ENCODE data around the gene SOX18. TPM values are rescaled to one million over a fixed set of nuclear protein-coding genes. Genes with fewer than 3 reads are reported as not detected.
A peak's percentile ranks its signal among the peaks of the same experiment; 100 is the strongest.

The SOX18 gene
- total and polyA plus RNA-seq, 2 of the 13 experiments (the other 11 are each of a cell fraction or from before 2014, with no cell fraction given): 1.6 to 1.9 TPM

DNA sequence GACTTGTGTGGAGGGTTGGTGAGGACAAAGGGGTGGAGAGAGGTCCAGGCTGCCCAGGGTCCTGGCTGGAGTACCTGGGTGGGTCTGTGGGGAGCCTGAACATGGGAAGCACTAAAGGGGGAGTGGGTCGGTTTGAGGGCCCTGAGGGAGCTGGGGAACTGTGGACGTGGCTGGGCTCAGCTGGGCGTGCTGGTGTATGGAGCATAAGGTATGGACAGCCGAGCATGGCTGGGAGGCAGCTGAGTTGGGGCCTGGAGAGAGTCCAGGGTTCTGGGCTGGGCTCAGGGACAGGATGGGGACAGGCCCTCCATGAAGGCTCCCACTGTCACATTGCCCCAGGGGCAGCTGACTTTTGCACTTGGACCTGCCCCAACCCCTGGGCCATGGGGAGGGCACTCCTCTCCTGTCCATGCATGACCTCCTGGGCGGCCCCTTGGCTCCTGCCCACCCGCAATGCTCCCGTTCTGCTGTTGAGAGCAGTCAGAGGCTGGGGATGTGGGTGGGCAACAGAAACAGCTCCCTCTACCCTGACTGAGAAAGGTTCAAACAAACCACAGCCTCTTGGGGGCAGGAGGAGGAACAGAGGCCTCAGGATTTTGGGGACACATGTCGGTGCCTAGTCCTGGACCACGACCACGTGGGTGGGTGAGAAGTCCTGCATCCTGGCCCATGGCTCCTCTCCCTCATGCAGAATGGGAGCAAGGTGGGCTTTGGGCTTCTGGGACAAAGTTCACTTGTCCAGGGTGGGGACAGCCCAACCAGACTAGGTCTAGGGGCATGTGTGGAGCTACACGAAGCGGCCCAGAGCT is 9.0 kb downstream of the SOX18 start (continued):
- TF ChIP-seq, protein P1, sequence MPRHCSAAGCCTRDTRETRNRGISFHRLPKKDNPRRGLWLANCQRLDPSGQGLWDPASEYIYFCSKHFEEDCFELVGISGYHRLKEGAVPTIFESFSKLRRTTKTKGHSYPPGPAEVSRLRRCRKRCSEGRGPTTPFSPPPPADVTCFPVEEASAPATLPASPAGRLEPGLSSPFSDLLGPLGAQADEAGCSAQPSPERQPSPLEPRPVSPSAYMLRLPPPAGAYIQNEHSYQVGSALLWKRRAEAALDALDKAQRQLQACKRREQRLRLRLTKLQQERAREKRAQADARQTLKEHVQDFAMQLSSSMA (CRISPR knock-in tag; IDR thresholded peaks at IDR 0.05): 0 out of 2 replicates have a peak, but pooled peaks have one; percentile 54
- TF ChIP-seq, protein P2, sequence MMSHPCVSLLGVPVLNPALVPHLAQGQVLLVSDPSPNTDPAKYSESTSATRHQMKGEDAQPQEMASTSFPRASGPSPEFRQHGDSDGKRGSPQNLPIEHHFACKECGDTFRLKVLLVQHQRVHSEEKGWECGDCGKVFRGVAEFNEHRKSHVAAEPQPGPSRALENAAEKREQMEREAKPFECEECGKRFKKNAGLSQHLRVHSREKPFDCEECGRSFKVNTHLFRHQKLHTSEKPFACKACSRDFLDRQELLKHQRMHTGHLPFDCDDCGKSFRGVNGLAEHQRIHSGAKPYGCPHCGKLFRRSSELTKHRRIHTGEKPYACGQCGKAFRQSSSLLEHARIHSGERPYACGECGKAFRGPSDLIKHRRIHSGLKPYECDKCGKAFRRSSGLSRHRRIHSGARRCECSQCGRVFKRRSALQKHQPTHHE (CRISPR knock-in tag; IDR thresholded peaks at IDR 0.05; ENCODE audit: borderline replicate concordance): no peak
- TF ChIP-seq DMAP1 (CRISPR knock-in tag; IDR thresholded peaks at IDR 0.05): no peak
- no peak for TF ChIP-seq DNMT1 (CRISPR knock-in tag; IDR thresholded peaks at IDR 0.05)
- no peak for TF ChIP-seq RAD51 (IDR thresholded peaks at IDR 0.05; ENCODE audit: borderline replicate concordance)
- TF ChIP-seq ZNF510 (CRISPR knock-in tag; IDR thresholded peaks at IDR 0.05; ENCODE audit: low read depth): 0 out of 2 replicates have a peak, but pooled peaks have one; percentile 6
- TF ChIP-seq ZSCAN20 (CRISPR knock-in tag; IDR thresholded peaks at IDR 0.05; ENCODE audit: borderline replicate concordance): no peak
- TF ChIP-seq, protein P3, sequence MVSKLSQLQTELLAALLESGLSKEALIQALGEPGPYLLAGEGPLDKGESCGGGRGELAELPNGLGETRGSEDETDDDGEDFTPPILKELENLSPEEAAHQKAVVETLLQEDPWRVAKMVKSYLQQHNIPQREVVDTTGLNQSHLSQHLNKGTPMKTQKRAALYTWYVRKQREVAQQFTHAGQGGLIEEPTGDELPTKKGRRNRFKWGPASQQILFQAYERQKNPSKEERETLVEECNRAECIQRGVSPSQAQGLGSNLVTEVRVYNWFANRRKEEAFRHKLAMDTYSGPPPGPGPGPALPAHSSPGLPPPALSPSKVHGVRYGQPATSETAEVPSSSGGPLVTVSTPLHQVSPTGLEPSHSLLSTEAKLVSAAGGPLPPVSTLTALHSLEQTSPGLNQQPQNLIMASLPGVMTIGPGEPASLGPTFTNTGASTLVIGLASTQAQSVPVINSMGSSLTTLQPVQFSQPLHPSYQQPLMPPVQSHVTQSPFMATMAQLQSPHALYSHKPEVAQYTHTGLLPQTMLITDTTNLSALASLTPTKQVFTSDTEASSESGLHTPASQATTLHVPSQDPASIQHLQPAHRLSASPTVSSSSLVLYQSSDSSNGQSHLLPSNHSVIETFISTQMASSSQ (IDR thresholded peaks at IDR 0.05; ENCODE audit: low read depth): no peak
- TF ChIP-seq, protein P3 (CRISPR knock-in tag; IDR thresholded peaks at IDR 0.05; ENCODE audit: borderline replicate concordance): no peak
- no peak for TF ChIP-seq GTF2F1 (IDR thresholded peaks at IDR 0.05; ENCODE audit: low read length)
- TF ChIP-seq MEF2D (CRISPR knock-in tag; IDR thresholded peaks at IDR 0.05): no peak; the same call in 1 of the 2 replicates
- TF ChIP-seq MED8 (CRISPR knock-in tag; IDR thresholded peaks at IDR 0.05; ENCODE audit: insufficient replicate concordance): peak; percentile 82
- TF ChIP-seq ZNF775 (CRISPR knock-in tag; IDR thresholded peaks at IDR 0.05; ENCODE audit: borderline replicate concordance): no peak
- TF ChIP-seq DZIP1 (CRISPR knock-in tag; IDR thresholded peaks at IDR 0.05): no peak
- peak; percentile 97 for TF ChIP-seq ZNF331 (CRISPR knock-in tag; IDR thresholded peaks at IDR 0.05)
- no peak for TF ChIP-seq ZSCAN30 (CRISPR knock-in tag; IDR thresholded peaks at IDR 0.05)
- TF ChIP-seq ZNF225 (CRISPR knock-in tag; IDR thresholded peaks at IDR 0.05): 0 out of 2 replicates have a peak, but pooled peaks have one; percentile 9
- no peak; the same call in 1 of the 2 replicates for TF ChIP-seq KLF11 (CRISPR knock-in tag; IDR thresholded peaks at IDR 0.05)
- TF ChIP-seq MTERF4 (CRISPR knock-in tag; IDR thresholded peaks at IDR 0.05): no peak
- TF ChIP-seq NFATC3 (CRISPR knock-in tag; IDR thresholded peaks at IDR 0.05): no peak

Measured in HepG2 (cell line).